GM12891 (cell line): ENCODE results near the gene LOC128125822.
"Not testable (repeated sequence)": the region's sequence is repeated elsewhere in the genome, so short reads cannot be mapped to it uniquely, and the experiment has no call there.

Experiments used
- DNase-seq: peaks from one replicate; pipeline ENCODE4 v3.0.0; 2011; ENCODE audit warnings: low spot score; ENCODE audit not compliant: insufficient read length
- FAIRE-seq: peaks from 2 replicates; lab custom pipeline; 2011; peaks lifted over from hg19 to GRCh38; lab: Jason Lieb, UNC
- PAX5 ChIP-seq: IDR thresholded peaks from 2 replicates; pipeline ENCODE4 v1.6.1; 2011; ENCODE audit warnings: low read length, moderate library complexity, mild to moderate bottlenecking; ENCODE audit not compliant: insufficient read depth, severe bottlenecking
- POLR2A ChIP-seq: IDR thresholded peaks from 2 replicates; pipeline ENCODE4 v1.6.1; 2011; ENCODE audit warnings: low read depth, low read length, control low read depth
- POLR2AphosphoS5 ChIP-seq: IDR thresholded peaks from 2 replicates; pipeline ENCODE4 v1.6.1; 2011; ENCODE audit warnings: low read depth, low read length, control low read depth
- POU2F2 ChIP-seq: IDR thresholded peaks from 2 replicates; pipeline ENCODE4 v1.6.1; 2011; ENCODE audit warnings: low read depth, mild to moderate bottlenecking, control low read depth, low read length, moderate library complexity
- SPI1 ChIP-seq: IDR thresholded peaks from 2 replicates; pipeline ENCODE4 v1.6.1; 2011; ENCODE audit warnings: low read depth, low read length, control low read depth
- TAF1 ChIP-seq: IDR thresholded peaks from 2 replicates; pipeline ENCODE4 v1.6.1; 2011; ENCODE audit warnings: low read depth, low read length, control low read depth

LOC128125822 gene

GRCh38 chr6:63572044-63572746, at the start of gene LOC128125822, which contains the start of gene PTP4A1:
TSS of gene LOC128125822 (plus strand) at chr6:63572480.
TSS of gene PTP4A1 (plus strand) at chr6:63572480. CDS start at chr6:63576881, 4,401 bp downstream.
- peak; percentile 92 for TF ChIP-seq POLR2AphosphoS5
- TF ChIP-seq POLR2A, result peak; percentile 77
- TF ChIP-seq POU2F2, result peak; percentile 51; the same call in 1 of the 2 replicates
- no peak for TF ChIP-seq SPI1
- TF ChIP-seq TAF1, result peak; percentile 80
- TF ChIP-seq PAX5, result no peak
- DNase-seq (peak; percentile 86), FAIRE-seq (peak; percentile 98)

GRCh38 chr6:63522911-63523287, 49.4 kb upstream of the LOC128125822 start:
- not testable (repeated sequence) for DNase-seq, FAIRE-seq

- no peak for FAIRE-seq
- no peak for DNase-seq
- no peak for TF ChIP-seq POU2F2
- TF ChIP-seq POLR2A, result no peak
- TF ChIP-seq PAX5, result no peak
- no peak for TF ChIP-seq TAF1
- no peak for TF ChIP-seq POLR2AphosphoS5
- TF ChIP-seq SPI1, result no peak
These were observed 48.6 kb upstream of the LOC128125822 start for GRCh38 chr6:63523630-63524029.

- no peak for TF ChIP-seq PAX5
- no peak for TF ChIP-seq POU2F2
- TF ChIP-seq TAF1, result no peak
- no peak for DNase-seq
- FAIRE-seq, result peak; percentile 61
These were observed 46.9 kb upstream of the LOC128125822 start for GRCh38 chr6:63525186-63525878.

GRCh38 chr6:63526931-63527330, 45.3 kb upstream of the LOC128125822 start:
- TF ChIP-seq POU2F2 (no peak), PAX5 (no peak), POLR2A (no peak), TAF1 (no peak), SPI1 (no peak)
- no peak for FAIRE-seq
- DNase-seq, result no peak

- peak; percentile 5 for FAIRE-seq
- no peak for TF ChIP-seq TAF1
- TF ChIP-seq SPI1, result peak; percentile 63
- no peak for TF ChIP-seq POLR2A
- no peak for TF ChIP-seq POU2F2
- TF ChIP-seq POLR2AphosphoS5, result no peak
- no peak for TF ChIP-seq PAX5
- DNase-seq, result no peak
These were observed 44.4 kb upstream of the LOC128125822 start for GRCh38 chr6:63527658-63528514.

- DNase-seq (no peak), FAIRE-seq (peak; percentile 38)
- TF ChIP-seq PAX5, result no peak
- no peak for TF ChIP-seq POU2F2
- peak; percentile 66 for TF ChIP-seq SPI1
- TF ChIP-seq POLR2A, result no peak
- TF ChIP-seq POLR2AphosphoS5, result no peak
These were observed 42.8 kb upstream of the LOC128125822 start for GRCh38 chr6:63529498-63529897.

- DNase-seq, result no peak
- TF ChIP-seq POLR2A (no peak), SPI1 (no peak), POU2F2 (no peak), POLR2AphosphoS5 (no peak), TAF1 (no peak)
- no peak for FAIRE-seq
These were observed 42.1 kb upstream of the LOC128125822 start for GRCh38 chr6:63530182-63530581.

GRCh38 chr6:63530991-63531390, 41.3 kb upstream of the LOC128125822 start:
- DNase-seq (no peak), FAIRE-seq (peak; percentile 33)
- TF ChIP-seq SPI1, result no peak
- no peak for TF ChIP-seq POLR2A
- no peak for TF ChIP-seq POLR2AphosphoS5
- no peak for TF ChIP-seq PAX5
- no peak for TF ChIP-seq POU2F2
- TF ChIP-seq TAF1, result no peak
